HEK293 (cell line): ENCODE results near the gene EFNA2.

Experiments
- ATF2 ChIP-seq: fragments of 450-650 bp; formaldehyde crosslinking; IDR thresholded peaks from 2 replicates; pipeline ENCODE4 v1.5.1; 2016; ENCODE audit warnings: missing biosample characterization, missing genetic modification characterization, low read depth
- GFI1B ChIP-seq: fragments of 450-650 bp; formaldehyde crosslinking; IDR thresholded peaks from 2 replicates; pipeline ENCODE4 v1.5.1; 2016; ENCODE audit warnings: missing biosample characterization, missing genetic modification characterization
- GLIS2 ChIP-seq: fragments of 450-650 bp; formaldehyde crosslinking; IDR thresholded peaks from 2 replicates; pipeline ENCODE4 v1.5.1; 2016; ENCODE audit warnings: missing biosample characterization, missing genetic modification characterization
- PATZ1 ChIP-seq: fragments of 450-650 bp; formaldehyde crosslinking; IDR thresholded peaks from 2 replicates; pipeline ENCODE4 v1.5.1; 2016; ENCODE audit warnings: missing biosample characterization, missing genetic modification characterization
- PRDM1 ChIP-seq: fragments of 450-650 bp; formaldehyde crosslinking; IDR thresholded peaks from 2 replicates; pipeline ENCODE4; 2016; ENCODE audit warnings: missing biosample characterization, missing genetic modification characterization
- PRDM10 ChIP-seq: fragments of 450-650 bp; formaldehyde crosslinking; IDR thresholded peaks from 2 replicates; pipeline ENCODE4 v1.5.1; 2016; ENCODE audit warnings: missing biosample characterization, missing genetic modification characterization
- ZBTB48 ChIP-seq: fragments of 450-650 bp; formaldehyde crosslinking; IDR thresholded peaks from 2 replicates; pipeline ENCODE4 v1.5.1; 2016; ENCODE audit warnings: missing biosample characterization, missing genetic modification characterization
- ZNF341 ChIP-seq: fragments of 450-650 bp; formaldehyde crosslinking; IDR thresholded peaks from 2 replicates; pipeline ENCODE4; 2016; ENCODE audit warnings: low read depth, missing biosample characterization, missing genetic modification characterization
- ZNF416 ChIP-seq: fragments of 450-650 bp; formaldehyde crosslinking; IDR thresholded peaks from 2 replicates; pipeline ENCODE4 v1.5.1; 2016; ENCODE audit warnings: missing biosample characterization, missing genetic modification characterization
- ZNF48 ChIP-seq: fragments of 450-650 bp; formaldehyde crosslinking; IDR thresholded peaks from 2 replicates; pipeline ENCODE4 v1.5.1; 2016; ENCODE audit warnings: missing biosample characterization, missing genetic modification characterization
- ZNF513 ChIP-seq: fragments of 450-650 bp; IDR thresholded peaks from 2 replicates; pipeline ENCODE4 v1.5.1; 2018; ENCODE audit warnings: missing biosample characterization, missing genetic modification characterization
- ZNF514 ChIP-seq: fragments of 450-650 bp; formaldehyde crosslinking; IDR thresholded peaks from 2 replicates; pipeline ENCODE4 v1.5.1; 2016; ENCODE audit warnings: missing biosample characterization, missing genetic modification characterization
- ZNF585B ChIP-seq: fragments of 450-650 bp; formaldehyde crosslinking; IDR thresholded peaks from 2 replicates; pipeline ENCODE4 v1.5.1; 2016; ENCODE audit warnings: missing biosample characterization, missing genetic modification characterization
- ZNF623 ChIP-seq: fragments of 450-650 bp; formaldehyde crosslinking; IDR thresholded peaks from 2 replicates; pipeline ENCODE4 v1.5.1; 2016; ENCODE audit warnings: missing biosample characterization, missing genetic modification characterization
- ZNF707 ChIP-seq: fragments of 450-650 bp; formaldehyde crosslinking; IDR thresholded peaks from 2 replicates; pipeline ENCODE4 v1.5.1; 2016; ENCODE audit warnings: missing biosample characterization, missing genetic modification characterization
- ZNF837 ChIP-seq: fragments of 450-650 bp; formaldehyde crosslinking; IDR thresholded peaks from 2 replicates; pipeline ENCODE4 v1.5.1; 2016; ENCODE audit warnings: missing biosample characterization, missing genetic modification characterization
- TF ChIP-seq, protein P1 (sequence below): fragments of 450-650 bp; formaldehyde crosslinking; IDR thresholded peaks from 2 replicates; pipeline ENCODE4 v1.5.1; 2016; ENCODE audit warnings: missing biosample characterization, missing genetic modification characterization
- TF ChIP-seq, protein P2 (sequence below): fragments of 450-650 bp; formaldehyde crosslinking; IDR thresholded peaks from 2 replicates; pipeline ENCODE4 v1.5.0; 2017; ENCODE audit warnings: missing biosample characterization, missing genetic modification characterization, borderline replicate concordance
- TF ChIP-seq, protein P3 (sequence below): fragments of 450-650 bp; formaldehyde crosslinking; IDR thresholded peaks from 2 replicates; pipeline ENCODE4 v1.5.1; 2017; ENCODE audit warnings: missing biosample characterization, missing genetic modification characterization
- TF ChIP-seq, protein P4 (sequence below): fragments of 450-650 bp; formaldehyde crosslinking; IDR thresholded peaks from 2 replicates; pipeline ENCODE4 v1.5.1; 2016; ENCODE audit warnings: missing biosample characterization, missing genetic modification characterization
- TF ChIP-seq, protein P5 (sequence below): fragments of 450-650 bp; formaldehyde crosslinking; IDR thresholded peaks from 2 replicates; pipeline ENCODE4; 2016; ENCODE audit warnings: missing biosample characterization, missing genetic modification characterization

The EFNA2 gene

GRCh38 chr19:1249298-1249989 is 36.2 kb upstream of the EFNA2 start (continued):
- no peak for TF ChIP-seq ZNF585B (tag by site-specific recombination)
- TF ChIP-seq PATZ1 (tag by site-specific recombination), result 0 out of 2 replicates have a peak, but pooled peaks have one; percentile 84
- TF ChIP-seq, protein P1, sequence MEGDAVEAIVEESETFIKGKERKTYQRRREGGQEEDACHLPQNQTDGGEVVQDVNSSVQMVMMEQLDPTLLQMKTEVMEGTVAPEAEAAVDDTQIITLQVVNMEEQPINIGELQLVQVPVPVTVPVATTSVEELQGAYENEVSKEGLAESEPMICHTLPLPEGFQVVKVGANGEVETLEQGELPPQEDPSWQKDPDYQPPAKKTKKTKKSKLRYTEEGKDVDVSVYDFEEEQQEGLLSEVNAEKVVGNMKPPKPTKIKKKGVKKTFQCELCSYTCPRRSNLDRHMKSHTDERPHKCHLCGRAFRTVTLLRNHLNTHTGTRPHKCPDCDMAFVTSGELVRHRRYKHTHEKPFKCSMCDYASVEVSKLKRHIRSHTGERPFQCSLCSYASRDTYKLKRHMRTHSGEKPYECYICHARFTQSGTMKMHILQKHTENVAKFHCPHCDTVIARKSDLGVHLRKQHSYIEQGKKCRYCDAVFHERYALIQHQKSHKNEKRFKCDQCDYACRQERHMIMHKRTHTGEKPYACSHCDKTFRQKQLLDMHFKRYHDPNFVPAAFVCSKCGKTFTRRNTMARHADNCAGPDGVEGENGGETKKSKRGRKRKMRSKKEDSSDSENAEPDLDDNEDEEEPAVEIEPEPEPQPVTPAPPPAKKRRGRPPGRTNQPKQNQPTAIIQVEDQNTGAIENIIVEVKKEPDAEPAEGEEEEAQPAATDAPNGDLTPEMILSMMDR, result peak; percentile 19; the same call in 1 of the 2 replicates
- TF ChIP-seq, protein P2, sequence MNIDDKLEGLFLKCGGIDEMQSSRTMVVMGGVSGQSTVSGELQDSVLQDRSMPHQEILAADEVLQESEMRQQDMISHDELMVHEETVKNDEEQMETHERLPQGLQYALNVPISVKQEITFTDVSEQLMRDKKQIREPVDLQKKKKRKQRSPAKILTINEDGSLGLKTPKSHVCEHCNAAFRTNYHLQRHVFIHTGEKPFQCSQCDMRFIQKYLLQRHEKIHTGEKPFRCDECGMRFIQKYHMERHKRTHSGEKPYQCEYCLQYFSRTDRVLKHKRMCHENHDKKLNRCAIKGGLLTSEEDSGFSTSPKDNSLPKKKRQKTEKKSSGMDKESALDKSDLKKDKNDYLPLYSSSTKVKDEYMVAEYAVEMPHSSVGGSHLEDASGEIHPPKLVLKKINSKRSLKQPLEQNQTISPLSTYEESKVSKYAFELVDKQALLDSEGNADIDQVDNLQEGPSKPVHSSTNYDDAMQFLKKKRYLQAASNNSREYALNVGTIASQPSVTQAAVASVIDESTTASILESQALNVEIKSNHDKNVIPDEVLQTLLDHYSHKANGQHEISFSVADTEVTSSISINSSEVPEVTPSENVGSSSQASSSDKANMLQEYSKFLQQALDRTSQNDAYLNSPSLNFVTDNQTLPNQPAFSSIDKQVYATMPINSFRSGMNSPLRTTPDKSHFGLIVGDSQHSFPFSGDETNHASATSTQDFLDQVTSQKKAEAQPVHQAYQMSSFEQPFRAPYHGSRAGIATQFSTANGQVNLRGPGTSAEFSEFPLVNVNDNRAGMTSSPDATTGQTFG (tag by site-specific recombination), result no peak
- no peak for TF ChIP-seq ZNF48 (tag by site-specific recombination)
- TF ChIP-seq ZNF341 (tag by site-specific recombination), result peak; percentile 59
- TF ChIP-seq ZNF623 (tag by site-specific recombination), result no peak
- TF ChIP-seq ATF2, result no peak
- no peak for TF ChIP-seq ZNF513 (tag by site-specific recombination)
- no peak for TF ChIP-seq ZBTB48 (tag by site-specific recombination)
- no peak for TF ChIP-seq ZNF707 (tag by site-specific recombination)
- TF ChIP-seq, protein P3, sequence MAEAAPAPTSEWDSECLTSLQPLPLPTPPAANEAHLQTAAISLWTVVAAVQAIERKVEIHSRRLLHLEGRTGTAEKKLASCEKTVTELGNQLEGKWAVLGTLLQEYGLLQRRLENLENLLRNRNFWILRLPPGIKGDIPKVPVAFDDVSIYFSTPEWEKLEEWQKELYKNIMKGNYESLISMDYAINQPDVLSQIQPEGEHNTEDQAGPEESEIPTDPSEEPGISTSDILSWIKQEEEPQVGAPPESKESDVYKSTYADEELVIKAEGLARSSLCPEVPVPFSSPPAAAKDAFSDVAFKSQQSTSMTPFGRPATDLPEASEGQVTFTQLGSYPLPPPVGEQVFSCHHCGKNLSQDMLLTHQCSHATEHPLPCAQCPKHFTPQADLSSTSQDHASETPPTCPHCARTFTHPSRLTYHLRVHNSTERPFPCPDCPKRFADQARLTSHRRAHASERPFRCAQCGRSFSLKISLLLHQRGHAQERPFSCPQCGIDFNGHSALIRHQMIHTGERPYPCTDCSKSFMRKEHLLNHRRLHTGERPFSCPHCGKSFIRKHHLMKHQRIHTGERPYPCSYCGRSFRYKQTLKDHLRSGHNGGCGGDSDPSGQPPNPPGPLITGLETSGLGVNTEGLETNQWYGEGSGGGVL (tag by site-specific recombination), result peak; percentile 80
- TF ChIP-seq, protein P4, sequence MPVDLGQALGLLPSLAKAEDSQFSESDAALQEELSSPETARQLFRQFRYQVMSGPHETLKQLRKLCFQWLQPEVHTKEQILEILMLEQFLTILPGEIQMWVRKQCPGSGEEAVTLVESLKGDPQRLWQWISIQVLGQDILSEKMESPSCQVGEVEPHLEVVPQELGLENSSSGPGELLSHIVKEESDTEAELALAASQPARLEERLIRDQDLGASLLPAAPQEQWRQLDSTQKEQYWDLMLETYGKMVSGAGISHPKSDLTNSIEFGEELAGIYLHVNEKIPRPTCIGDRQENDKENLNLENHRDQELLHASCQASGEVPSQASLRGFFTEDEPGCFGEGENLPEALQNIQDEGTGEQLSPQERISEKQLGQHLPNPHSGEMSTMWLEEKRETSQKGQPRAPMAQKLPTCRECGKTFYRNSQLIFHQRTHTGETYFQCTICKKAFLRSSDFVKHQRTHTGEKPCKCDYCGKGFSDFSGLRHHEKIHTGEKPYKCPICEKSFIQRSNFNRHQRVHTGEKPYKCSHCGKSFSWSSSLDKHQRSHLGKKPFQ (tag by site-specific recombination), result no peak
- TF ChIP-seq ZNF837, result no peak
- TF ChIP-seq PRDM10 (tag by site-specific recombination), result no peak
- TF ChIP-seq GFI1B (tag by site-specific recombination), result no peak
- no peak for TF ChIP-seq ZNF416 (tag by site-specific recombination)
- TF ChIP-seq GLIS2, result peak; percentile 15
- TF ChIP-seq, protein P5, sequence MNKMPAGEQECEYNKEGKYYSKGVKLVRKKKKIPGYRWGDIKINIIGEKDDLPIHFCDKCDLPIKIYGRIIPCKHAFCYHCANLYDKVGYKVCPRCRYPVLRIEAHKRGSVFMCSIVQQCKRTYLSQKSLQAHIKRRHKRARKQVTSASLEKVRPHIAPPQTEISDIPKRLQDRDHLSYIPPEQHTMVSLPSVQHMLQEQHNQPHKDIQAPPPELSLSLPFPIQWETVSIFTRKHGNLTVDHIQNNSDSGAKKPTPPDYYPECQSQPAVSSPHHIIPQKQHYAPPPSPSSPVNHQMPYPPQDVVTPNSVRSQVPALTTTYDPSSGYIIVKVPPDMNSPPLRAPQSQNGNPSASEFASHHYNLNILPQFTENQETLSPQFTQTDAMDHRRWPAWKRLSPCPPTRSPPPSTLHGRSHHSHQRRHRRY (tag by site-specific recombination), result no peak
- no peak for TF ChIP-seq ZNF514
- TF ChIP-seq PRDM1 (tag by site-specific recombination), result peak; percentile 85
